H1 (cell line): ENCODE data around the gene PIK3CA. TPM values are rescaled to one million over a fixed set of nuclear protein-coding genes. Genes with fewer than 3 reads are reported as not detected.

Experiments used
- CTCF ChIA-PET: fragments of 300-600 bp; sonication (Branson Sonifier 250); formaldehyde crosslinking; loops from one replicate; lab custom pipeline; 2021; ENCODE audit not compliant: partially characterized antibody; lab: Charles Lee
- POLR2A ChIA-PET: fragments of 300-600 bp; sonication (Branson Sonifier 250); formaldehyde crosslinking; loops from one replicate; lab custom pipeline; 2021; ENCODE audit warnings: inconsistent platforms; ENCODE audit not compliant: partially characterized antibody; lab: Charles Lee
- DNase-seq, 2 experiments: peaks; one replicate each; pipeline versions ENCODE4 v3.0.0 to v3.0.0-alpha.2; 2010 to 2022; ENCODE audit warnings: low spot score in 2 of 2, low read depth in 1 of 2, mixed read lengths in 1 of 2
- FAIRE-seq: peaks from 2 replicates; lab custom pipeline; 2011; peaks lifted over from hg19 to GRCh38; lab: Jason Lieb, UNC
- H2AFZ ChIP-seq: 2 replicates; pipeline ENCODE4 v1.8.1; 2012; ENCODE audit warnings: low read length, inconsistent platforms
- H2AK5ac ChIP-seq: 2 replicates; pipeline ENCODE4 v1.6.1; 2013; ENCODE audit warnings: low read depth, low read length
- H2BK120ac ChIP-seq: replicated peaks from 2 replicates; pipeline ENCODE3; 2013; ENCODE audit warnings: low read depth, low read length, inconsistent platforms
- H2BK12ac ChIP-seq: 2 replicates; pipeline ENCODE4 v1.6.1; 2013; ENCODE audit warnings: low read depth, low read length
- H2BK15ac ChIP-seq: 2 replicates; pipeline ENCODE4 v1.6.1; 2013; ENCODE audit warnings: low read length
- H2BK20ac ChIP-seq: 2 replicates; pipeline ENCODE4 v1.6.1; 2013; ENCODE audit warnings: low read length
- H2BK5ac ChIP-seq: 2 replicates; pipeline ENCODE4 v1.6.1; 2013; ENCODE audit warnings: low read depth, low read length
- H3K14ac ChIP-seq: 2 replicates; pipeline ENCODE4 v1.6.1; 2013; ENCODE audit warnings: inconsistent platforms; ENCODE audit not compliant: insufficient read length
- H3K18ac ChIP-seq: 2 replicates; pipeline ENCODE4 v1.6.1; 2013; ENCODE audit warnings: low read length; ENCODE audit errors: extremely low read depth
- H3K23ac ChIP-seq: 2 replicates; pipeline ENCODE4 v1.6.1; 2013; ENCODE audit warnings: inconsistent platforms; ENCODE audit not compliant: insufficient read length
- H3K23me2 ChIP-seq: 2 replicates; pipeline ENCODE4 v1.6.1; 2013; ENCODE audit warnings: low read depth, low read length
- H3K27ac ChIP-seq: 2 replicates; pipeline ENCODE4 v1.6.1; 2011; ENCODE audit warnings: low read depth, low read length, inconsistent platforms
- H3K27me3 ChIP-seq, 4 experiments: replicated peaks in 1 of 4; 1 replicate in 1 of 4; 2 replicates in 3 of 4; pipeline versions ENCODE4 v1.6.1 to v1.8.1; 2011 to 2013; ENCODE audit warnings: low read length in 3 of 4, mild to moderate bottlenecking in 3 of 4, inconsistent platforms in 2 of 4, mixed read lengths in 2 of 4, moderate library complexity in 1 of 4; ENCODE audit not compliant: control insufficient read depth in 3 of 4, insufficient read depth in 3 of 4; ENCODE audit errors: extremely low read depth in 1 of 4
- H3K36me3 ChIP-seq, 4 experiments: 2 replicates each; pipeline versions ENCODE4 v1.6.1 to v1.8.1; 2011 to 2013; ENCODE audit warnings: mild to moderate bottlenecking in 4 of 4, low read length in 3 of 4, moderate library complexity in 2 of 4, control low read depth in 1 of 4, inconsistent platforms in 1 of 4; ENCODE audit not compliant: insufficient read depth in 4 of 4, control insufficient read depth in 2 of 4
- H3K4ac ChIP-seq: replicated peaks from 2 replicates; pipeline ENCODE3; 2013; ENCODE audit warnings: low read length, low read depth, mixed read lengths, inconsistent platforms; ENCODE audit not compliant: insufficient read length
- H3K4me1 ChIP-seq, 4 experiments: replicated peaks in 1 of 4; 1 replicate in 1 of 4; 2 replicates in 3 of 4; pipeline versions ENCODE4 v1.6.1 to v1.8.1; 2011 to 2013; ENCODE audit warnings: low read length in 3 of 4, inconsistent platforms in 2 of 4, mixed read lengths in 1 of 4; ENCODE audit not compliant: insufficient read depth in 4 of 4, control insufficient read depth in 3 of 4
- H3K4me2 ChIP-seq, 2 experiments: 2 replicates each; pipeline versions ENCODE4 v1.6.1 to v1.8.1; 2011 to 2013; ENCODE audit warnings: low read depth in 2 of 2, low read length in 2 of 2, control low read depth in 1 of 2, inconsistent platforms in 1 of 2, mild to moderate bottlenecking in 1 of 2; ENCODE audit not compliant: insufficient read depth in 1 of 2
- H3K4me3 ChIP-seq, 4 experiments: fragments of 200-600, 300-600 bp in 1 of 4; sonication (generic), shearing (Covaris generic), sonication (Bioruptor Twin) in 1 of 4; 2 replicates each; pipeline versions ENCODE4 v1.5.1 to v1.8.1; 2011 to 2016; ENCODE audit warnings: low read length in 4 of 4, low read depth in 3 of 4, control low read depth in 2 of 4, inconsistent platforms in 2 of 4, mild to moderate bottlenecking in 2 of 4, mixed read lengths in 1 of 4, moderate library complexity in 1 of 4; ENCODE audit not compliant: insufficient read depth in 2 of 4; ENCODE audit errors: extremely low read depth in 1 of 4
- H3K56ac ChIP-seq: replicated peaks from 2 replicates; pipeline ENCODE3; 2013; ENCODE audit warnings: low read depth, mild to moderate bottlenecking, mixed read lengths, low read length, inconsistent platforms; ENCODE audit not compliant: insufficient read length
- H3K79me1 ChIP-seq: 2 replicates; pipeline ENCODE4 v1.6.1; 2013; ENCODE audit warnings: low read depth, low read length, control low read depth
- H3K79me2 ChIP-seq, 2 experiments: 2 replicates each; pipeline versions ENCODE4 v1.6.1 to v1.8.1; 2012 to 2013; ENCODE audit warnings: low read length in 2 of 2, mild to moderate bottlenecking in 2 of 2, inconsistent platforms in 1 of 2; ENCODE audit not compliant: insufficient read depth in 2 of 2, control insufficient read depth in 1 of 2
- H3K9ac ChIP-seq, 4 experiments: replicated peaks in 1 of 4; 1 replicate in 1 of 4; 2 replicates in 3 of 4; pipeline versions ENCODE4 v1.6.1 to v1.8.1; 2011 to 2013; ENCODE audit warnings: low read depth in 3 of 4, low read length in 3 of 4, control low read depth in 2 of 4, mild to moderate bottlenecking in 2 of 4, moderate library complexity in 2 of 4, inconsistent platforms in 1 of 4; ENCODE audit errors: extremely low read depth in 1 of 4
- H3K9me3 ChIP-seq, 2 experiments: 2 replicates each; pipeline versions ENCODE4 v1.6.1 to v1.8.1; 2012 to 2013; ENCODE audit warnings: mild to moderate bottlenecking in 2 of 2, moderate library complexity in 2 of 2, control low read depth in 1 of 2, inconsistent platforms in 1 of 2, low read depth in 1 of 2, low read length in 1 of 2, mixed read lengths in 1 of 2; ENCODE audit not compliant: insufficient read depth in 2 of 2
- H4K20me1 ChIP-seq, 2 experiments: replicated peaks in 1 of 2; 2 replicates each; pipeline versions ENCODE3 to v1.8.1; 2011 to 2013; ENCODE audit warnings: inconsistent platforms in 2 of 2, low read length in 2 of 2, mild to moderate bottlenecking in 1 of 2; ENCODE audit not compliant: insufficient read depth in 2 of 2, control insufficient read depth in 1 of 2
- H4K5ac ChIP-seq: 2 replicates; pipeline ENCODE4 v1.6.1; 2013; ENCODE audit warnings: low read length, low read depth, mixed read lengths, inconsistent platforms; ENCODE audit not compliant: insufficient read length
- H4K8ac ChIP-seq: 2 replicates; pipeline ENCODE4 v1.8.0; 2013; ENCODE audit warnings: mild to moderate bottlenecking, moderate library complexity, low read length, inconsistent platforms; ENCODE audit not compliant: insufficient read depth; ENCODE audit errors: extremely low read depth
- H4K91ac ChIP-seq: replicated peaks from 2 replicates; pipeline ENCODE3; 2013; ENCODE audit warnings: low read length, mixed read lengths, inconsistent platforms; ENCODE audit not compliant: insufficient read length
- SIN3A ChIP-seq, 2 experiments: IDR thresholded peaks in 1 of 2; conservative IDR thresholded peaks in 1 of 2; 2 replicates each; pipeline ENCODE4 v1.6.1; 2011 to 2012; ENCODE audit warnings: low read length in 2 of 2, improper control_type of control experiment in 1 of 2, low read depth in 1 of 2, mild to moderate bottlenecking in 1 of 2
- WGBS, 2 experiments: shearing (Covaris generic) in 1 of 2; methylation state at CpG; one replicate each; pipeline versions ENCODE4 v1.1.6 to v1.1.7; 2013 to 2015; ENCODE audit warnings: low lambda C conversion rate in 2 of 2, mixed read lengths in 2 of 2, inconsistent platforms in 1 of 2, low coverage in 1 of 2, missing lambda C conversion rate in 1 of 2; ENCODE audit not compliant: insufficient replicate concordance in 2 of 2, insufficient coverage in 1 of 2, insufficient read length in 1 of 2; ENCODE audit errors: extremely low coverage in 1 of 2, missing lambda C conversion rate in 1 of 2; 5-methylcytosine and 5-hydroxymethylcytosine counted together
- polyA plus RNA-seq, 7 experiments: library from polyadenylated mRNA; depleted of rRNA in 3 of 7; stranded (reverse) in 5 of 7; unstranded in 2 of 7; fragments of >200 nt in 5 of 7; fragments of 200-250 nt in 2 of 7; gene quantifications; 1 replicate in 5 of 7; 2 replicates in 1 of 7; 4 replicates in 1 of 7; pipeline versions ENCODE4 v1.2.1 to v1.2.3, GENCODE V29; 2011 to 2013; ENCODE audit warnings: missing spikeins in 2 of 7, mixed read lengths in 2 of 7
- total RNA-seq: library from RNA; stranded (reverse); fragmentation: NEBNext Ultra II Directional; extraction: Animal tissue kit (Norgen Biotek cat#: 25700); gene quantifications from 2 replicates; pipeline ENCODE4 v1.2.1, GENCODE V29; 2021
- TF ChIP-seq, protein P1 (sequence below): IDR thresholded peaks from 2 replicates; pipeline ENCODE4 v1.6.1; 2011; ENCODE audit warnings: low read length, improper control_type of control experiment

Gene PIK3CA
- total and polyA plus RNA-seq, 2 of the 8 experiments (the other 6 are each of a cell fraction or from before 2014, with no cell fraction given) = 1.6 to 11.3 TPM

DNA sequence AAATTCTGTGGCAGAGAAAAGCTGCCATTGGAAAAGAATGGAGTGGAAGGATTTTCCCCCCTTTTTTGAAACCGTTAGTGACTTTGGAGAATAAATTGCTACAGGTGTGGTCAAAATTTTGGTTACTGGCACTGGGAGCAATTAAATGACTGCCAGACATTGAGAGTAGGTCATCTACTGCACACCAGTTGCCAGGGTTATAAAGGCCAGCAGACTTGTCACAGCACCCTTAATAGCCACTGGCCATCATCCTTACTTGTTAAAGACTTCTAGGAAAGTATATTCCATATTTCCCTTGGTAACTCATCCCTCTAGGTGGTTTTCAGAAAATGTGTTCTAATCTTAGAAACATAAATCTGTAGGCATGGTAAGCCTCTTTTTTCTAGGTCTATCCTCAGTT is 8.0 kb downstream of the PIK3CA start:
- CTCF ChIA-PET = interaction anchor here (1.4 kb wide), 1 partner anchor 160 kb away, joined by 3 read pairs; no protein-coding TSS in a partner anchor
- 90% methylated on average over 1 of the region's 1 CpG; no CpG with 5 or more reads in 1 of the 2 experiments for WGBS, 2 experiments
- FAIRE-seq = no peak

More for the DNA sequence above, 8.0 kb downstream of the PIK3CA start:
- no peaks in the 10 kb centered on the region for H3K4me1 ChIP-seq
- H3K9ac ChIP-seq = no peak overlapping the region
- H3K36me3 ChIP-seq = no peaks in the 10 kb centered on the region
- H3K23me2 ChIP-seq = no peaks in the 10 kb centered on the region
- H3K9me3 ChIP-seq = peaks cover 2 to 5% of the 10 kb centered on the region in 2 experiments; a peak in 3 of 4 replicates
- no peak overlapping the region for H2BK12ac ChIP-seq
- no peak overlapping the region for H4K91ac ChIP-seq
- no peak overlapping the region for H3K18ac ChIP-seq
- no peak overlapping the region for H2BK120ac ChIP-seq
- H2BK5ac ChIP-seq = no peak overlapping the region
- H3K27ac ChIP-seq = no peak overlapping the region
- no peak overlapping the region for H2BK20ac ChIP-seq
- H4K8ac ChIP-seq = no peak overlapping the region
- H4K20me1 ChIP-seq = peaks cover 1 to 4% of the 10 kb centered on the region in 2 experiments
- no peaks in the 10 kb centered on the region for H3K27me3 ChIP-seq
- no peak overlapping the region for H3K14ac ChIP-seq
- H3K4me3 ChIP-seq = no peak overlapping the region
- H3K4ac ChIP-seq = no peak overlapping the region
- no peak overlapping the region for H2AK5ac ChIP-seq
- TF ChIP-seq SIN3A (conservative IDR thresholded peaks at IDR 0.05 in 1 of 2, IDR thresholded peaks at IDR 0.05 in 1 of 2; ENCODE audit: low read depth in 1 of 2, low read length in 2 of 2) = no peak
- TF ChIP-seq, protein P1, sequence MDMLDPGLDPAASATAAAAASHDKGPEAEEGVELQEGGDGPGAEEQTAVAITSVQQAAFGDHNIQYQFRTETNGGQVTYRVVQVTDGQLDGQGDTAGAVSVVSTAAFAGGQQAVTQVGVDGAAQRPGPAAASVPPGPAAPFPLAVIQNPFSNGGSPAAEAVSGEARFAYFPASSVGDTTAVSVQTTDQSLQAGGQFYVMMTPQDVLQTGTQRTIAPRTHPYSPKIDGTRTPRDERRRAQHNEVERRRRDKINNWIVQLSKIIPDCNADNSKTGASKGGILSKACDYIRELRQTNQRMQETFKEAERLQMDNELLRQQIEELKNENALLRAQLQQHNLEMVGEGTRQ = no peak
- H3K79me2 ChIP-seq = peaks cover 3 to 99% of the 10 kb centered on the region in 2 experiments
- H2AFZ ChIP-seq = no peak overlapping the region
- peaks cover 3% of the 10 kb centered on the region; the same call in 1 of the 2 replicates for H3K79me1 ChIP-seq
- no peak overlapping the region for H3K4me2 ChIP-seq
- POLR2A ChIA-PET = no interaction called here
- H4K5ac ChIP-seq = no peak overlapping the region
- no peak overlapping the region for H3K23ac ChIP-seq
- no peak for DNase-seq
- no peak overlapping the region for H2BK15ac ChIP-seq
- no peak overlapping the region for H3K56ac ChIP-seq
